ENCODE data around the gene RGPD8.
"Not testable (repeated sequence)": the region's sequence is repeated elsewhere in the genome, so short reads cannot be mapped to it uniquely, and the experiment has no call there.

RGPD8 gene

DNA sequence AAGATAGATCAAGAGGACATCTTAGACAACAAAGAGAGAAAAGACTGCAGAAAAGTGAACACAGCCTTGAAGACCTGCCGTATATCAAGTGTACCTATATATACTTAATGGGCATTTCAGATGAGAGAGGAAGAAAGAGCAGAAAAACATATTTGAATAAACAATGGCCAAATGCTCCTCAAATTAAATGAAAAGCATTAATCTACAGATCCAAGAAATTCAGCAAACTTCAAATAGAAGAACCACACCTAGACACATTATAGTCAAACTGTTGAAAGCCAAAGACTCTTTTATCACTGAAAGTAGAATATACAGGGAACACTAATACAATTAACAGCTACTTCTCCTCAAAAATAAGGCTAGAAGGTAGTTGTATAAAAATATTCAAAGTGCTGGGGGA is 29.8 kb upstream of the RGPD8 start:
- Histone ChIP-seq H3K27ac (ENCODE audit: low read length) (no peak overlapping the region), H3K4me3 (ENCODE audit: low read depth in 1 of 2, low read length in 2 of 2) (no peak overlapping the region), H3K4me1 (ENCODE audit: control insufficient read depth in 1 of 2, insufficient read depth in 2 of 2, low read length in 2 of 2) (no peaks in the 10 kb centered on the region), H3K27me3 (ENCODE audit: low read depth, low read length) (no peaks in the 10 kb centered on the region), H3K36me3 (ENCODE audit: control insufficient read depth in 1 of 2, insufficient read depth in 2 of 2, low read length in 2 of 2) (no peaks in the 10 kb centered on the region), H3K9me3 (ENCODE audit: control insufficient read depth in 1 of 2, low read length in 2 of 2) (no peaks in the 10 kb centered on the region)

- no peaks in the 10 kb centered on the region for H3K27me3 ChIP-seq (ENCODE audit: low read depth, low read length)
- no peaks in the 10 kb centered on the region for H3K9me3 ChIP-seq (ENCODE audit: control insufficient read depth in 1 of 2, low read length in 2 of 2)
- no peak overlapping the region for H3K27ac ChIP-seq (ENCODE audit: low read length)
- H3K4me3 ChIP-seq (ENCODE audit: low read depth in 1 of 2, low read length in 2 of 2), result no peak overlapping the region
- H3K4me1 ChIP-seq (ENCODE audit: control insufficient read depth in 1 of 2, insufficient read depth in 2 of 2, low read length in 2 of 2), result no peaks in the 10 kb centered on the region
- H3K36me3 ChIP-seq (ENCODE audit: control insufficient read depth in 1 of 2, insufficient read depth in 2 of 2, low read length in 2 of 2), result no peaks in the 10 kb centered on the region
These were observed 28.7 kb upstream of the RGPD8 start for GRCh38 chr2:112462178-112462577.

DNA sequence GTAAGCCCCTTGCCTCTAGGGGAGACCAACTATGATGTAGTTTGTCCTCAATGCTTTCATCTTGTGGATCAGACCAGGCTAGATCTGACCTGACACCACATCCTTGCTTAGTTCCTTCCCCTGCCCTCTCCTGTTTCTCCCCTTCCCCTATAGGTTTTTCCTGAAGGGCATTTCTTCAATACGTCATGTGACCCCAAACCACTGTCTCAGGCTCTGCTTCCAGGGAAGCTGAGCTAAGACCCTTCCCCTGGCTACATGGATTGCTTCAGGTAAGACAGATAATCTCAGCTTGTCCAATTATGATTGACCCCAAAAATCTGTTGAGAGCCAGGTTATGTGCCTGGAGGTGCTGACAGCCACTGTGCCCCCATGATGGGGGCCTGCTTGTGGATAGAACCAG is 25.9 kb upstream of the RGPD8 start:
- no peak overlapping the region for H3K27ac ChIP-seq (ENCODE audit: low read length)
- H3K4me1 ChIP-seq (ENCODE audit: control insufficient read depth in 1 of 2, insufficient read depth in 2 of 2, low read length in 2 of 2), result no peaks in the 10 kb centered on the region
- H3K27me3 ChIP-seq (ENCODE audit: low read depth, low read length), result no peaks in the 10 kb centered on the region
- no peak overlapping the region for H3K4me3 ChIP-seq (ENCODE audit: low read depth in 1 of 2, low read length in 2 of 2)
- H3K9me3 ChIP-seq (ENCODE audit: control insufficient read depth in 1 of 2, low read length in 2 of 2), result no peaks in the 10 kb centered on the region
- no peaks in the 10 kb centered on the region for H3K36me3 ChIP-seq (ENCODE audit: control insufficient read depth in 1 of 2, insufficient read depth in 2 of 2, low read length in 2 of 2)

- no peak overlapping the region for H3K27ac ChIP-seq (ENCODE audit: low read length)
- H3K4me1 ChIP-seq (ENCODE audit: control insufficient read depth in 1 of 2, insufficient read depth in 2 of 2, low read length in 2 of 2), result no peaks in the 10 kb centered on the region
- no peak overlapping the region for H3K4me3 ChIP-seq (ENCODE audit: low read depth in 1 of 2, low read length in 2 of 2)
- no peaks in the 10 kb centered on the region for H3K36me3 ChIP-seq (ENCODE audit: control insufficient read depth in 1 of 2, insufficient read depth in 2 of 2, low read length in 2 of 2)
- no peaks in the 10 kb centered on the region for H3K9me3 ChIP-seq (ENCODE audit: control insufficient read depth in 1 of 2, low read length in 2 of 2)
- no peaks in the 10 kb centered on the region for H3K27me3 ChIP-seq (ENCODE audit: low read depth, low read length)
These were observed 21.1 kb upstream of the RGPD8 start for GRCh38 chr2:112454586-112454985.

- Histone ChIP-seq H3K4me3 (ENCODE audit: low read depth in 1 of 2, low read length in 2 of 2) (no peak overlapping the region), H3K27me3 (ENCODE audit: low read depth, low read length) (no peaks in the 10 kb centered on the region), H3K27ac (ENCODE audit: low read length) (no peak overlapping the region), H3K9me3 (ENCODE audit: control insufficient read depth in 1 of 2, low read length in 2 of 2) (no peaks in the 10 kb centered on the region), H3K4me1 (ENCODE audit: control insufficient read depth in 1 of 2, insufficient read depth in 2 of 2, low read length in 2 of 2) (no peaks in the 10 kb centered on the region), H3K36me3 (ENCODE audit: control insufficient read depth in 1 of 2, insufficient read depth in 2 of 2, low read length in 2 of 2) (no peaks in the 10 kb centered on the region)
These were observed 17.9 kb upstream of the RGPD8 start for GRCh38 chr2:112451317-112451716.

- Histone ChIP-seq H3K27me3 (ENCODE audit: low read depth, low read length) (no peaks in the 10 kb centered on the region), H3K36me3 (ENCODE audit: control insufficient read depth in 1 of 2, insufficient read depth in 2 of 2, low read length in 2 of 2) (no peaks in the 10 kb centered on the region), H3K9me3 (ENCODE audit: control insufficient read depth in 1 of 2, low read length in 2 of 2) (no peaks in the 10 kb centered on the region), H3K27ac (ENCODE audit: low read length) (no peak overlapping the region), H3K4me3 (ENCODE audit: low read depth in 1 of 2, low read length in 2 of 2) (no peak overlapping the region), H3K4me1 (ENCODE audit: control insufficient read depth in 1 of 2, insufficient read depth in 2 of 2, low read length in 2 of 2) (no peaks in the 10 kb centered on the region)
These were observed 16.4 kb upstream of the RGPD8 start for GRCh38 chr2:112449854-112450253.

GRCh38 chr2:112444256-112444655 is 10.8 kb upstream of the RGPD8 start:
- not testable (repeated sequence) for H3K36me3 ChIP-seq (ENCODE audit: control insufficient read depth in 1 of 2, insufficient read depth in 2 of 2, low read length in 2 of 2); H3K4me1 ChIP-seq (ENCODE audit: control insufficient read depth in 1 of 2, insufficient read depth in 2 of 2, low read length in 2 of 2); H3K27ac ChIP-seq (ENCODE audit: low read length); H3K4me3 ChIP-seq (ENCODE audit: low read depth in 1 of 2, low read length in 2 of 2); H3K27me3 ChIP-seq (ENCODE audit: low read depth, low read length); H3K9me3 ChIP-seq (ENCODE audit: control insufficient read depth in 1 of 2, low read length in 2 of 2)

GRCh38 chr2:112438603-112439261 is 5.3 kb upstream of the RGPD8 start:
- H3K27ac ChIP-seq (ENCODE audit: low read length); H3K9me3 ChIP-seq (ENCODE audit: control insufficient read depth in 1 of 2, low read length in 2 of 2); H3K27me3 ChIP-seq (ENCODE audit: low read depth, low read length); H3K36me3 ChIP-seq (ENCODE audit: control insufficient read depth in 1 of 2, insufficient read depth in 2 of 2, low read length in 2 of 2); H3K4me3 ChIP-seq (ENCODE audit: low read depth in 1 of 2, low read length in 2 of 2); H3K4me1 ChIP-seq (ENCODE audit: control insufficient read depth in 1 of 2, insufficient read depth in 2 of 2, low read length in 2 of 2): not testable (repeated sequence)

DNA sequence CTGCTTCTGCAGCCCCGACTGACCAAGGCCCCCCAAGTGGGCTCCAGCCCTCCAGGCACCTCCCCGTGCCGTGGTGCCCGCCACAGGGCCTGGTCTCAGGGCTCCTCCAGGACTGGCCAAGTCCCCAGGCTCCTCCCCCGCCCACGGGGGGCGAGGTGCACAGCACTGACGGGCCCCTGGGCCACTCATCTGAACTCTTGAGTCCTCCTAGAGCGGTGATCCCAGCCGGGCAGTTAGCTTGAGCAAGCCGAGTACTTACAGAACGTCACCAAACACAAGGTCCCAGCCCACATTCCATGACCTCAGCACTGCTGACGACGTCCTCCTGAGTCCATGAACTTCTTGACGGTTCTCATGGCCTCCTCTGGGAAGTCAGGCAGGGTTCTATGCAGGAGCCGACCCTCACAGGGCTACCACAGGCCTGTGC is 4.0 kb upstream of the RGPD8 start:
- H3K4me1 ChIP-seq (ENCODE audit: control insufficient read depth in 1 of 2, insufficient read depth in 2 of 2, low read length in 2 of 2); H3K4me3 ChIP-seq (ENCODE audit: low read depth in 1 of 2, low read length in 2 of 2); H3K27ac ChIP-seq (ENCODE audit: low read length); H3K27me3 ChIP-seq (ENCODE audit: low read depth, low read length); H3K36me3 ChIP-seq (ENCODE audit: control insufficient read depth in 1 of 2, insufficient read depth in 2 of 2, low read length in 2 of 2); H3K9me3 ChIP-seq (ENCODE audit: control insufficient read depth in 1 of 2, low read length in 2 of 2): not testable (repeated sequence)

GRCh38 chr2:112436993-112437392 is 3.5 kb upstream of the RGPD8 start:
- H3K9me3 ChIP-seq (ENCODE audit: control insufficient read depth in 1 of 2, low read length in 2 of 2); H3K27ac ChIP-seq (ENCODE audit: low read length); H3K4me1 ChIP-seq (ENCODE audit: control insufficient read depth in 1 of 2, insufficient read depth in 2 of 2, low read length in 2 of 2); H3K4me3 ChIP-seq (ENCODE audit: low read depth in 1 of 2, low read length in 2 of 2); H3K36me3 ChIP-seq (ENCODE audit: control insufficient read depth in 1 of 2, insufficient read depth in 2 of 2, low read length in 2 of 2); H3K27me3 ChIP-seq (ENCODE audit: low read depth, low read length): not testable (repeated sequence)

DNA sequence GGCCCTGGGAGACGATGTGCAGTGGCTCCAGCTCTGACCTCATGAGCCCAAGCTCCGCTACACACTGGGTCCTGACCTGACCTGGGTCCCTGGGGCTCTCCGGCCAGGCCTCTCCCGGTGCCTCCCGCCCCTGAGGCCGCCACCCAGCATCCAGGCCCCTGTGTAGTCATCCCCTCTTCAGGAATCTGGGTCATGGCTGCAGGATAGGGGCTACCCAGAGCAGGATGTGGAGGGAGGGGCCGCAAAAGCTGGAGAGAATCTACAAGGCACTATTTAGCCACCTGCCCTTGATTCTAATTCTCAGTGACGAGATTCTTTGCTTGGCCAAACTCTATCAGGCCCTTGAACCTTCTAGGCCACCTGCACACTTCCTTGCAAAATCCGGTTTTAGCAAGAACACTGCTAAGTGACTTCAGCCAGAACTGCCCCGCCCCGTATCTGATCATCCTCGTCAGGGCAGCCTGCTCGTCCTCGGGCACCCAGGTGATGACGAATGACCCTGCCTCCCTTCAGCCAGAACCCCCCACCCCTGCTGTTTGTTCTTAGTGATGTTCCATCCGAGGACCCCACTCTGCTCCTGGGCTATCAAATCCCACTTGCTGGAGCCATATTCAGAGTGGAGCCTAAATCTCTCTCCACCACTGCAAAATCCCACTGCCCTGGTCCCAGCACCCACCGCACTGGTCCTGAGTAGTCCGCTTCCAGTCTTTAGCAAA is 2.4 kb upstream of the RGPD8 start:
- H3K4me3 ChIP-seq (ENCODE audit: low read depth in 1 of 2, low read length in 2 of 2); H3K4me1 ChIP-seq (ENCODE audit: control insufficient read depth in 1 of 2, insufficient read depth in 2 of 2, low read length in 2 of 2); H3K9me3 ChIP-seq (ENCODE audit: control insufficient read depth in 1 of 2, low read length in 2 of 2); H3K27ac ChIP-seq (ENCODE audit: low read length); H3K36me3 ChIP-seq (ENCODE audit: control insufficient read depth in 1 of 2, insufficient read depth in 2 of 2, low read length in 2 of 2); H3K27me3 ChIP-seq (ENCODE audit: low read depth, low read length): not testable (repeated sequence)

Measured in muscle layer of duodenum (tissue), 2 donors.